Brain microvascular endothelial cell (primary cell): ENCODE results near the gene PNKD.

Experiments used
- DNase-seq: peaks from one replicate; pipeline ENCODE4 v3.0.0-alpha.2; 2020
- H3K27ac ChIP-seq: fragments of 250-450 bp; sonication (Bioruptor Pico); 2 replicates; pipeline ENCODE4 v1.5.1; 2020; ENCODE audit warnings: mild to moderate bottlenecking, moderate library complexity
- H3K27me3 ChIP-seq: fragments of 250-450 bp; sonication (Bioruptor Pico); replicated peaks from 2 replicates; pipeline ENCODE4 v1.5.1; 2020; ENCODE audit warnings: mild to moderate bottlenecking
- H3K36me3 ChIP-seq: fragments of 250-450 bp; sonication (Bioruptor Pico); replicated peaks from 2 replicates; pipeline ENCODE4 v1.5.1; 2020; ENCODE audit warnings: mild to moderate bottlenecking
- H3K4me3 ChIP-seq: 2 replicates; pipeline ENCODE4 v1.5.1; 2011; ENCODE audit warnings: low read depth, mild to moderate bottlenecking, control low read depth, low read length, moderate library complexity
- in situ Hi-C: cut with HindIII; loops from 2 replicates; pipeline ENCODE4 v1.10.0; 2017; ENCODE audit warnings: low sequenced_read_pairs, low pct_ligation_motif_present
- TF ChIP-seq, protein P1 (sequence below): IDR thresholded peaks from 2 replicates; pipeline ENCODE4 v1.5.1; 2011; ENCODE audit warnings: low read depth, mild to moderate bottlenecking, moderate library complexity, low read length, control low read depth, inconsistent platforms; ENCODE audit errors: missing control alignments

PNKD gene

DNA sequence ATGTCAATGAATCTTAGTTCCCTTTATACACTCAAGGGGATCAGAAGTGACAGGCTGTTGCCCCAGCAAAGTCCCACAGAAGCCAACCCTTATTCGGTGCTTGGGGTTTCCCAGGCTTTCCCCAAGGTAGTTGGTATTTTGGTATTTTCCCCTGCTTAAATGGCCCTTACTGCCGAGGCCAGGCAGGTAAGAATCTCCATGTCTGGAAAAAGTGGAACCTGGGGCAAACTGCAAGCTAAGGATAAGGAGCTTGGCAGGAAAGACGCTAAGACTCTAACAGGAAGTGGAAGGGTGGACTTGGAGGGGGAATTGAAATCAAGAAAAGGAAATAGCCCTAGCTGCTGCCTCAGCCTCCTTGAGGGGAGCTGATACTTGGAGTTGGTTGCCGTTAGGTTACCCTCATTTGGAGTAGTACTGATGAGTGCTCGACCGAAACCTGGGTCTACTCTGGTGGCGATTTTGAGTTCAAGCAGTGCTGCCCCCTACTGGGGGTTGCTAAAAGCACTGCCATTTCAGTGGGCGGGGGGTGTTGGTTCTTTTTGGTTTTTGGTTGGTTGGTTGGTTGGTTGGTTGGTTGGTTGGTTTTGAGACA, 12.8 kb upstream of the PNKD start:
- in situ Hi-C loops = no loop called here
- Histone ChIP-seq H3K27ac (no peak overlapping the region), H3K36me3 (peaks cover 43% of the 10 kb centered on the region), H3K27me3 (no peaks in the 10 kb centered on the region), H3K4me3 (no peak overlapping the region)
- TF ChIP-seq, protein P1, sequence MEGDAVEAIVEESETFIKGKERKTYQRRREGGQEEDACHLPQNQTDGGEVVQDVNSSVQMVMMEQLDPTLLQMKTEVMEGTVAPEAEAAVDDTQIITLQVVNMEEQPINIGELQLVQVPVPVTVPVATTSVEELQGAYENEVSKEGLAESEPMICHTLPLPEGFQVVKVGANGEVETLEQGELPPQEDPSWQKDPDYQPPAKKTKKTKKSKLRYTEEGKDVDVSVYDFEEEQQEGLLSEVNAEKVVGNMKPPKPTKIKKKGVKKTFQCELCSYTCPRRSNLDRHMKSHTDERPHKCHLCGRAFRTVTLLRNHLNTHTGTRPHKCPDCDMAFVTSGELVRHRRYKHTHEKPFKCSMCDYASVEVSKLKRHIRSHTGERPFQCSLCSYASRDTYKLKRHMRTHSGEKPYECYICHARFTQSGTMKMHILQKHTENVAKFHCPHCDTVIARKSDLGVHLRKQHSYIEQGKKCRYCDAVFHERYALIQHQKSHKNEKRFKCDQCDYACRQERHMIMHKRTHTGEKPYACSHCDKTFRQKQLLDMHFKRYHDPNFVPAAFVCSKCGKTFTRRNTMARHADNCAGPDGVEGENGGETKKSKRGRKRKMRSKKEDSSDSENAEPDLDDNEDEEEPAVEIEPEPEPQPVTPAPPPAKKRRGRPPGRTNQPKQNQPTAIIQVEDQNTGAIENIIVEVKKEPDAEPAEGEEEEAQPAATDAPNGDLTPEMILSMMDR = peak; percentile 79
- no peak for DNase-seq

DNA sequence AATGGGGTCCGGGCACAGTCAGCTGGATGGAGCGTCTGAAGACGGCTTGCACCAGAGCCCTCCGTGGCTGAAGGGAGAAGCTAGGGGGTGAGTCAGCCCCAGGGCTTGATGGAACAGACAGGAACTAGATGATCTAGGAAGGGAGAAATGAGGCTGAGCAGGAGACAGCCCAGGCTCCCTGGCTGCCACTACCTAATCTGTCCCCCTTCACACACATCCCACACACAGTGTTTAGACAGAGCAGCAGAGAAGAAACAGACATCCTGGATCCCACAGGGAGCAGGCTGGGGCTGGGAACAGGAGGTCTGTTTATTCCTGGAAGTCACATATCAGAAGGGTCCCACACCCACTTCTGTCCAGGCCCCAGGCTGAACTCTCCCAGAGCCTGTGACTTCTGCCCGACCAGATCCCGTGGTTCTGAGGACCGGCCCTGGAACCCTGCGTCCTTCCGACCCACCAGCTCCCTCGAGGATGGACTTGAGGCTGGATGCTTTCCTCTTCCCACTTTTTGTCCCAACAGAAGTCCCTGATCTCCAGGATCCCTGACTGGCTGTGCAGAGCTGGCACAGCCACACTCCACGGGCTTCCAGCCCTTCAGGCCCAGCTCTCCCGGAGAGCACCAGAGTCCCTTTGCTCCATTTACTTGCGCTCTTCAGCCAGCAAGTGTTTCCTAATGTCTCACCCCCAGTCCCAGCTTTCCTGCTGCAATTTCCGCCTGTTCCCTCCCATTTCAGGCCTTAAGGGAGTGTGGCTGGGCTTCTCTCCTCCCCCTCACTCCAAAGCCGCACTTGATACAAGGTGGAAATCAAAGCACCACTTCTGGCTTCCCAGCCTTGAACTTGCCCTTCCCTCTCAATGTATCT, 11.0 kb upstream of the PNKD start:
- in situ Hi-C loops = no loop called here
- TF ChIP-seq, protein P1 = peak; percentile 1
- H3K27me3 ChIP-seq = no peaks in the 10 kb centered on the region
- peak; percentile 81 for DNase-seq
- no peak overlapping the region for H3K4me3 ChIP-seq
- H3K36me3 ChIP-seq = peaks cover 30% of the 10 kb centered on the region
- peak overlapping the region; percentile 42 for H3K27ac ChIP-seq

- no peak for DNase-seq
- H3K27me3 ChIP-seq = no peaks in the 10 kb centered on the region
- no peak overlapping the region for H3K4me3 ChIP-seq
- H3K36me3 ChIP-seq = peaks cover 30% of the 10 kb centered on the region
- TF ChIP-seq, protein P1 = no peak
- in situ Hi-C loops = no loop called here
- no peak overlapping the region for H3K27ac ChIP-seq
These were observed 10.2 kb upstream of the PNKD start for GRCh38 chr2:218260166-218260565.

DNA sequence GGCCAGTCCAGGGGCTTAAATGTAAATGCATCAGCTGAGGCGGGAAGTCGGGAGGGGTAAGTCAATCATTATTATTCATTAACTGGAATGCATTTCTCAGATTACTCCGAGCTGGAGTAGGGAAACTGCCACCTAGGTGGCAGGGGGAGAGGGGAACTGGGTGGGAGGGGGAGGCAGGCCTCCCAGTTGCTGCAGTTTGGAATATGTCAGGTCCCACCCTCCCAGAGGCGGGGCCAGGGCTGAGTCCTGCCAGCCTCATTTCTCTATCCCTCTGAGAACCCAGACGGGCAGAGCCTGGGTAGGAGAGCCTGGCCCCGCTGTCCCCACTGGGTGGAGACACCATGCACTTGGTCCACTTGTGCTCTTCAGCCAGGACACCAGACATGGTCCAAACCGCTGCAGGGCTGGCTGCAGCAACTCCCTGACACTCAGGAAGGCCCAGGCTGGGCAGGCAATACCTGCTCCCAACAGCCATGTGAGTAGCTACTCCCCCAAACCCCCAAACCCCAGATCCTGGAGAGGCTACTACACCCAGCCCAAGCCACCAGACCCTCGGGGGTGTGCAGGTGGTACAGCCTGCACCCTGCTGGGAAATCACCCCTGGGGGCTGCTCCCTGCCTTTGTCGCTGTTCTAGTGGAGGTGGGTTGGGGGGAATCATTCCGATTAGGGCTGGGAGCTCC, 9.4 kb upstream of the PNKD start, which contains the start of gene GPBAR1:
GPBAR1 (plus strand) TSS at position 274 of the 681 bp plus-strand sequence. CDS start 1,710 bp downstream, outside the sequence.
- in situ Hi-C loops = no loop called here
- Histone ChIP-seq H3K4me3 (no peak within 1 kb of the TSS), H3K36me3 (peaks cover 30% of the 10 kb centered on the region), H3K27me3 (no peaks in the 10 kb centered on the region), H3K27ac (no peak within 1 kb of the TSS)
- no peak for DNase-seq
- TF ChIP-seq, protein P1 = no peak

GRCh38 chr2:218261423-218262236, 8.7 kb upstream of the PNKD start:
- H3K27ac ChIP-seq = no peak overlapping the region
- no peak overlapping the region for H3K4me3 ChIP-seq
- no peaks in the 10 kb centered on the region for H3K27me3 ChIP-seq
- no peak for DNase-seq
- peaks cover 27% of the 10 kb centered on the region for H3K36me3 ChIP-seq
- TF ChIP-seq, protein P1 = no peak
- in situ Hi-C loops = no loop called here
